HT1080 (cell line): ENCODE measurements around the gene RNF135. TPM values are rescaled to one million over a fixed set of nuclear protein-coding genes. Genes with fewer than 3 reads are reported as not detected.

ENCODE experiments used
- small RNA-seq: library from RNA; depleted of rRNA; stranded (forward); fragments of <200 nt; gene quantifications from one replicate; pipeline ENCODE3, GENCODE V24; 2014
- total RNA-seq: library from RNA; depleted of rRNA; stranded (reverse); fragments of >200 nt; shearing (Covaris generic); gene quantifications from 2 replicates; pipeline ENCODE4 v1.2.3, GENCODE V29; 2014; rRNA removed

Gene RNF135
- total RNA-seq, 1 experiment from 2014 or later: 14.9 TPM

Small RNA genes within 50 kb of the gene (small RNA-seq; reads per million reads assigned to genes)
- gene AC138207.3 (not detected), gene RN7SL138P (not detected)

Other genes starting within 250 kb of the RNF135 start
- 21.6 and 25.7 TPM in 2 replicates for gene CRLF3, start 146.3 kb upstream of the RNF135 start, total RNA-seq
- gene ATAD5, start 139.1 kb upstream of the RNF135 start, total RNA-seq: 5.8 and 6.6 TPM in 2 replicates
- gene TEFM, start 64.8 kb upstream of the RNF135 start, total RNA-seq: 9.4 and 14.0 TPM in 2 replicates
- gene ADAP2, start 49.1 kb upstream of the RNF135 start, total RNA-seq: 0.43 TPM in 1 of 2 replicates, not detected in the other
- gene NF1, start 123.9 kb downstream of the RNF135 start, total RNA-seq: 12.7 and 17.5 TPM in 2 replicates